CD4-positive, alpha-beta T cell (primary cell): ENCODE results near the gene FUT4. TPM values are rescaled to one million over a fixed set of nuclear protein-coding genes. Genes with fewer than 3 reads are reported as not detected.

Experiments used
- ATAC-seq: fragments of 200-7000 bp; cut with Tn5 transposase; one replicate; pipeline ENCODE4 v1.10.0; 2022; ENCODE audit warnings: mild to moderate bottlenecking; ENCODE audit not compliant: poor library complexity
- CTCF ChIA-PET: fragments of 350-600 bp; sonication (Branson Sonifier 250); formaldehyde crosslinking; loops from one replicate; lab custom pipeline; 2021; ENCODE audit warnings: antibody characterized with exemption, inconsistent platforms; lab: Charles Lee
- POLR2A ChIA-PET: fragments of 350-600 bp; sonication (Branson Sonifier 250); formaldehyde crosslinking; loops from one replicate; lab custom pipeline; 2021; ENCODE audit warnings: antibody characterized with exemption, inconsistent platforms; lab: Charles Lee
- DNase-seq, 14 experiments: peaks; one replicate each; pipeline ENCODE4 v3.0.0-alpha.2; 2013 to 2020; ENCODE audit warnings: mixed read lengths in 2 of 14
- H3K27ac ChIP-seq, 2 donors: one replicate each; pipeline versions ENCODE4 v1.5.1 to v1.7.0; 2013; ENCODE audit warnings: low read length in 2 of 2, low read depth in 1 of 2, mild to moderate bottlenecking in 1 of 2
- H3K27me3 ChIP-seq, 2 experiments: 1 replicate in 1 of 2; 2 replicates in 1 of 2; pipeline versions ENCODE4 v1.6.1 to v1.7.0; 2013; ENCODE audit warnings: low read length in 2 of 2, control low read depth in 1 of 2, mild to moderate bottlenecking in 1 of 2, moderate library complexity in 1 of 2; ENCODE audit not compliant: insufficient read depth in 2 of 2, control insufficient read depth in 1 of 2
- H3K36me3 ChIP-seq: one replicate; pipeline ENCODE4 v1.6.1; 2013; ENCODE audit warnings: low read length, control low read depth; ENCODE audit not compliant: insufficient read depth
- H3K4me1 ChIP-seq: one replicate; pipeline ENCODE4 v1.6.1; 2013; ENCODE audit warnings: low read length, control low read depth; ENCODE audit not compliant: insufficient read depth
- H3K4me3 ChIP-seq: one replicate; pipeline ENCODE4 v1.5.1; 2013; ENCODE audit warnings: mild to moderate bottlenecking, low read length, moderate library complexity
- H3K9me3 ChIP-seq, 2 experiments: 1 replicate in 1 of 2; 2 replicates in 1 of 2; pipeline versions ENCODE4 v1.6.1 to v1.7.0; 2013; ENCODE audit warnings: low read length in 2 of 2, mild to moderate bottlenecking in 2 of 2, control low read depth in 1 of 2, moderate library complexity in 1 of 2; ENCODE audit not compliant: control insufficient read depth in 1 of 2, insufficient read depth in 1 of 2
- H3K27ac Mint-ChIP-seq: one replicate; pipeline ENCODE4 v1.8.0; 2020; ENCODE audit warnings: mixed read lengths
- H3K27me3 Mint-ChIP-seq: one replicate; pipeline ENCODE4 v1.8.0; 2021; ENCODE audit warnings: mixed read lengths
- H3K36me3 Mint-ChIP-seq: one replicate; pipeline ENCODE4 v1.8.0; 2021; ENCODE audit warnings: low read depth, mixed read lengths
- H3K4me1 Mint-ChIP-seq: one replicate; pipeline ENCODE4 v1.8.0; 2021; ENCODE audit warnings: low read depth, mixed read lengths
- H3K4me3 Mint-ChIP-seq: one replicate; pipeline ENCODE4 v1.8.0; 2020; ENCODE audit warnings: mild to moderate bottlenecking, mixed read lengths
- H3K9me3 Mint-ChIP-seq: one replicate; pipeline ENCODE4 v1.8.0; 2020; ENCODE audit warnings: mixed read lengths
- intact Hi-C, 2 experiments: fragments of 100-400 bp; cut with DNase I in 1 of 2; cut with micrococcal nuclease in 1 of 2; formaldehyde crosslinking; loops; one replicate each; pipeline versions ENCODE4 v1.15.1 to v1.9.0; 2023 to 2025; cut with DNase I, micrococcal nuclease
- total RNA-seq, 174 experiments: library from RNA in 2 of 174; stranded (reverse) in 2 of 174; gene quantifications; one replicate each; pipeline ENCODE4 v1.2.3 and lab custom pipeline; 2021 to 2026
- TF ChIP-seq, protein P1 (sequence below): fragments of 200-600 bp; IDR thresholded peaks from one replicate; pipeline ENCODE4 v1.8.0; 2022; ENCODE audit warnings: antibody characterized with exemption, mild to moderate bottlenecking

The FUT4 gene
- total RNA-seq, 2 experiments from 2014 or later: 4.3 to 5.1 TPM

DNA sequence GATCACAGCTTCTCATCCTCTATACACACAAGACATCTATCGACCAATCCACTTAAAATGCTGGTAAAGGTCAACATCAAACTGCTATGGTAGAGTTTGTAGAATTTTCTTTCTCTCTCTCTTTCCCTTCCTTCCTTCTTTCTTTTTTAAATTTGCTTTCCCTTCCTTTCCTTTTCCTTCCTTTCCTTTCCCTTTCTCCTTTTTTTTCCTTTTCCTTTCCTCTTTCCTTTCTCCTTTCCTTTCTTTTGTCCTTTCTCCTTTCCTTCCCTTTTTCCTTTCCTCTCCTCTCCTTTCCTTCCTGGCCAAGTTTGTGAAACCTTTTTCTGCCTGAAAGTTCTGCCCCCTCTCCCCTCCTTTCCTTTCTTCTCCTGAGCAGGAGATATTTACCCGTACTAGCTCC is 28.3 kb upstream of the FUT4 start:
- H3K27me3 Mint-ChIP-seq: peaks cover 48% of the 10 kb centered on the region
- POLR2A ChIA-PET: no interaction called here

DNA sequence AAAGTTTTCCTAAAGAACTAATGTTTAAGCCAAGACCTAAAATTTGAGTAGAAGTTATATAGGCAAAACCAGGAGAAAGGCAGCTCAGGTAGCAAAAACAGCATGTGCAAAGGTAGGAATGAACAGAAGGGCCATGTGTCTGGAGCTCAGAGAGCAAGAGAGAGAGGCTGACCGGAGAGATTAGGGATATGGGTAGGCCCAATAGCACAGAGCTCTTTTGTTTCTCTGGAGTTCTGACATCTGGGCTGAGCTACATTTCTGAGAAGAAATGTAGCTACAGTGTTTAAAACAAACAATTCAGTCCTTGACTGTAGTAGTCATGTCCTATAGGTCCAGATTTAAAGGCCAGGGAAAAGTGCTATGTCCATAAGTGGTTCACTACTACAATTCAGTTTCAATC is 27.0 kb upstream of the FUT4 start:
- Mint-ChIP-seq H3K36me3 (no peaks in the 10 kb centered on the region), H3K4me1 (peaks cover 18% of the 10 kb centered on the region), H3K9me3 (no peaks in the 10 kb centered on the region), H3K27ac (no peak overlapping the region), H3K4me3 (no peak overlapping the region), H3K27me3 (peaks cover 34% of the 10 kb centered on the region)
- peaks cover 6 to 8% of the 10 kb centered on the region in 2 experiments for H3K27me3 ChIP-seq
- intact Hi-C loops: loop anchor here (1.0 to 10.0 kb wide), 4 partner anchors 45 to 1911 kb away; partner anchors contain the start of gene CEP57 (in 1 of the 2)
- no peak for ATAC-seq
- no peak overlapping the region for H3K27ac ChIP-seq
- H3K4me1 ChIP-seq: peaks cover 10% of the 10 kb centered on the region
- H3K36me3 ChIP-seq: no peaks in the 10 kb centered on the region
- POLR2A ChIA-PET: no interaction called here
- TF ChIP-seq, protein P1, sequence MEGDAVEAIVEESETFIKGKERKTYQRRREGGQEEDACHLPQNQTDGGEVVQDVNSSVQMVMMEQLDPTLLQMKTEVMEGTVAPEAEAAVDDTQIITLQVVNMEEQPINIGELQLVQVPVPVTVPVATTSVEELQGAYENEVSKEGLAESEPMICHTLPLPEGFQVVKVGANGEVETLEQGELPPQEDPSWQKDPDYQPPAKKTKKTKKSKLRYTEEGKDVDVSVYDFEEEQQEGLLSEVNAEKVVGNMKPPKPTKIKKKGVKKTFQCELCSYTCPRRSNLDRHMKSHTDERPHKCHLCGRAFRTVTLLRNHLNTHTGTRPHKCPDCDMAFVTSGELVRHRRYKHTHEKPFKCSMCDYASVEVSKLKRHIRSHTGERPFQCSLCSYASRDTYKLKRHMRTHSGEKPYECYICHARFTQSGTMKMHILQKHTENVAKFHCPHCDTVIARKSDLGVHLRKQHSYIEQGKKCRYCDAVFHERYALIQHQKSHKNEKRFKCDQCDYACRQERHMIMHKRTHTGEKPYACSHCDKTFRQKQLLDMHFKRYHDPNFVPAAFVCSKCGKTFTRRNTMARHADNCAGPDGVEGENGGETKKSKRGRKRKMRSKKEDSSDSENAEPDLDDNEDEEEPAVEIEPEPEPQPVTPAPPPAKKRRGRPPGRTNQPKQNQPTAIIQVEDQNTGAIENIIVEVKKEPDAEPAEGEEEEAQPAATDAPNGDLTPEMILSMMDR: no peak
- CTCF ChIA-PET: interaction anchor here (0.9 kb wide), 1 partner anchor 12 kb away, joined by 3 read pairs; no protein-coding TSS in a partner anchor
- no peaks in the 10 kb centered on the region for H3K9me3 ChIP-seq
- no peak for DNase-seq
- no peak overlapping the region for H3K4me3 ChIP-seq

More for the DNA sequence above, 28.3 kb upstream of the FUT4 start:
- peaks cover 18% of the 10 kb centered on the region for H3K4me1 Mint-ChIP-seq
- no peak overlapping the region for H3K4me3 Mint-ChIP-seq
- Histone ChIP-seq H3K27ac (no peak overlapping the region), H3K9me3 (no peaks in the 10 kb centered on the region), H3K4me3 (no peak overlapping the region), H3K36me3 (no peaks in the 10 kb centered on the region), H3K27me3 (peaks cover 10 to 20% of the 10 kb centered on the region in 2 experiments), H3K4me1 (peaks cover 10% of the 10 kb centered on the region)
- intact Hi-C loops: loop anchor here (5.0 to 10.0 kb wide), 3 partner anchors 1252 to 1912 kb away; partner anchors contain the start of gene CEP57 (in 1 of the 2)
- TF ChIP-seq, protein P1: no peak
- no peaks in the 10 kb centered on the region for H3K9me3 Mint-ChIP-seq
- ATAC-seq: no peak
- CTCF ChIA-PET: interaction anchor here (1.4 kb wide), 1 partner anchor 10 kb away, joined by 4 read pairs; no protein-coding TSS in a partner anchor
- no peak for DNase-seq
- H3K36me3 Mint-ChIP-seq: no peaks in the 10 kb centered on the region
- H3K27ac Mint-ChIP-seq: no peak overlapping the region

DNA sequence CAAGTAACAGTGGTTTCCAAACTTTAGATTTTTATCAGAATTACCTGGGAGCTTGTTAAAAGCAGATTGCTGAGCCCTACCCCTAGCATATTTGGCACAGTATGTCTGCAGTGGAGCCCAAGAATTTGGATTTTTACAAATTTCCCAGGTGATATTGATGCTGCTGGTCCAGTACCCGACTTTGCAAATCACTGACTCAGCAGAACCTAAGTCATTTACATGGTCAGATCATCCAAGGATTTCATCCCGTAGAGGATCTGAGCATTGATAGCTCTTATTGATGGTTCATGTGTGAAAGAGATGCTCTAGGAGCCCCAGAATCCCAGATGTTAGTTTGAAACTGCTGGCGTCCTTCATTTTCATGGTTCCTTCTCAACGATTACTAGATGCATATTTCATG is 25.4 kb upstream of the FUT4 start:
- DNase-seq (no peak), ATAC-seq (no peak)
- intact Hi-C loops: loop anchor here (2.0 to 10.0 kb wide), 5 partner anchors 379 to 1909 kb away; partner anchors contain the start of gene CEP57 (in 1 of the 2)
- no peaks in the 10 kb centered on the region for H3K9me3 ChIP-seq
- no peaks in the 10 kb centered on the region for H3K36me3 ChIP-seq
- TF ChIP-seq, protein P1: no peak
- ChIA-PET POLR2A (no interaction called here), CTCF (interaction anchor here (0.9 to 1.4 kb wide), 2 partner anchors 7 to 37 kb away, joined by 3 to 4 read pairs; no protein-coding TSS in a partner anchor)
- Mint-ChIP-seq H3K27ac (no peak overlapping the region), H3K9me3 (no peaks in the 10 kb centered on the region), H3K4me1 (peaks cover 2% of the 10 kb centered on the region), H3K27me3 (peaks cover 23% of the 10 kb centered on the region), H3K4me3 (no peak overlapping the region), H3K36me3 (no peaks in the 10 kb centered on the region)
- H3K4me1 ChIP-seq: no peaks in the 10 kb centered on the region
- H3K4me3 ChIP-seq: no peak overlapping the region
- H3K27ac ChIP-seq: no peak overlapping the region
- H3K27me3 ChIP-seq: peaks cover 4 to 8% of the 10 kb centered on the region in 2 experiments
